Mesenteric fat pad (tissue), 1 donor: ENCODE results near the gene FAM222B. TPM values are rescaled to one million over a fixed set of nuclear protein-coding genes. Genes with fewer than 3 reads are reported as not detected.

Experiments
- DNase-seq: peaks from one replicate; pipeline ENCODE4 v3.0.0-alpha.2; 2020; ENCODE audit warnings: low spot score
- microRNA-seq: library from miRNA; unstranded; fragments of <30 nt; microRNA quantifications from one replicate; pipeline ENCODE4 v1.2.0, GENCODE V29; 2020; ENCODE audit warnings: borderline number of aligned reads
- total RNA-seq: library from RNA; stranded (reverse); fragmentation: NEBNext Ultra II Directional; extraction: Animal tissue kit (Norgen Biotek cat#: 25700); gene quantifications from one replicate; pipeline ENCODE4 v1.2.1, GENCODE V29; 2021
- donor health status: DM: yes; HTN: yes; CAD: no.

FAM222B gene
- total RNA-seq, 1 donor from 2014 or later = 32.0 TPM

- no peak for DNase-seq
Observed at GRCh38 chr17:28714281-28714680, 128.3 kb downstream of the FAM222B start.

GRCh38 chr17:28712705-28713415 is 129.7 kb downstream of the FAM222B start:
- DNase-seq = no peak

GRCh38 chr17:28712032-28712704 is 130.4 kb downstream of the FAM222B start:
- DNase-seq = no peak

GRCh38 chr17:28711723-28712031 is 130.9 kb downstream of the FAM222B start, which contains the start of gene PROCA1:
TSS of gene PROCA1 (minus strand) at chr17:28711888. CDS start at chr17:28711660, 228 bp downstream.
- no peak for DNase-seq

DNA sequence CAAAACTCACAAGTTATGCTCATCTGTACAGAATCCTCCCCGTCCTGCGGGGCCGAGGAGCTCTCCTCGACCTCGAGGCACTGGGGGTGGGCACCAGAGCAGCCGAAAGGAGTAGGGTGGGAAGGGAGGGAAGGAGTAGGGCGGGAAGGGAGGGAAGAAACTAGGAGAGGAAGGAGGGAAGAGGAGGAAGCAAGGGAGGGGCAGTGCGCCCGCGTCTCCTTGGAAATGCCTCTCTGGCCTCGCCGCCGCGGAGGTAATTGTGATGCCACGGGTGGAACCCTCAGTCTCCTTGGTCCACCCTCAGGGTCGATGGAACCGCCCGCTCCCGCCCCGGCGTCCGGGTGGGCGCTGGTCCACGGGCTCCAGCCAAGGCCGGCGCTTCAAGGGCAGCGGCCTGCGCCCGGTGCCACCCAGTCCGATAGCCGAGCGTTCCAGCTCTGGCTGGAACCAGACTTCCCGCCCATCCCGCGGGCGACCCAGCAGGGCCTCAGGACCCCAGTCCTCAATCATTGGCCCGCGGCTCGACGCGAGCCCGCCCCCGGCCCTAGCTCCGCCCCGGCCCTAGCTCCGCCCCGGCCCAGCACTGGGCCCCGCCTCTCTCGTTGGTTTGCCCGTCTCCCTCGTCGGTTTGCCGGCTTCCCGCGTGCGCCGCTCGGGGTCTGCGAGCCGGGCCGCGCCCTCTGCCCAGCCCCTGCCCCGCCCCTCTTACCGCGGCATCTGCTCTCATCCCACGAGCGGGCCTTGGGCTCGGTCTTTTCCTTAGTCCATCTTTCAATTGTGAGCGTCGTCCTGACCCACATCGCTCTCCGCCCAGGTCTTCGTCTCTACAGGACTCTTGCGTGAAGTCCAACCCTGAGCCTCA is 131.5 kb downstream of the FAM222B start:
- DNase-seq = peak; percentile 96

GRCh38 chr17:28707339-28707720 is 135.3 kb downstream of the FAM222B start:
- DNase-seq = no peak

DNA sequence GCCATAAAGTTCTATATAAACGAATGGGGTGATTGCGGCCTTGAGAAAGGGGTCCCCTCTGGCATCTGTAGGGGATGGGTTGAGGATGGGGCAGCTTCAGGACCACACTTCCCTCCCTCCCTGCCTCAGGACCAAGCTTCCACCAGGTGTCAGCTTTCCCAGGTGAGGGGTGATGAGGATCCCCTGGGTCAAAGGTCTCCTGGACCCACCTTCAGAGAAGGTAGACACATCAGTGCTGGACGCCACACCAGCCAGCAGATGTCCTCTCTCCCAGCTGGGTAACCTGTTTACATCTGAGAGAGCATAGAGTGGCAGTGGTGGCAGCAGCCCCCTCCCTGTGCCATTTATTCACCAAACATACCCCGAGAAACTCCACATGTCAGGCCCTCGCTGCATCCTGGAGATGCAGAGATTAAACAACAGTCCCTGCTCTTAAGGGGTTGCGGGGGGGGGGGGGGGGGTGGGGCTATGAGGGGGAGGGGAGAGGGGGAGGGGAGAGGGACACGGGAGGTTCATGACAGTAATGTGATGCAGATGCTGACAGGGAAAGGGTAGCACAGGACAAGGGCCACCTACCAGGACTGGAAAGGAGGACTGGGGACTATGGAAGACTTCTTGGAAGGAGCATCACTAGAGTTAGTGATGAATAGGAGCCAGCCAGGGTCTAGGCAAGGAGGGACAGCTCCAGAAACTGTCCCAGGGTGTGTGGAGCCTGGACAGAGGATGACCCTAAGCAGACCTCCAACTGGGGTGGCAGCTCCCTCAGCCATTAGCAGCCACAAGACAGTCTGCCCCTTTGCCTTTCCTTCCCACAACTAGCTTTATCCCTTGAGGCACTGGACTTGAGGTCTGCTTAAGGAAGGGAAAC is 135.9 kb downstream of the FAM222B start:
- DNase-seq = no peak

Small RNAs within 50 kb of the gene (microRNA-seq; reads per million reads assigned to microRNA genes)
- not detected for gene MIR451B

Other genes starting within 250 kb of the FAM222B start
- 3.1 TPM for gene SPAG5, start 243.8 kb downstream of the FAM222B start, total RNA-seq
- gene RSKR, start 228.6 kb downstream of the FAM222B start, total RNA-seq = 7.6 TPM
- 163 TPM for gene BLTP2, start 197.6 kb downstream of the FAM222B start, total RNA-seq
- gene SDF2, start 180.9 kb downstream of the FAM222B start, total RNA-seq = 41.8 TPM
- 76.6 TPM for gene SUPT6H, start 180.6 kb downstream of the FAM222B start, total RNA-seq
- gene PROCA1, start 130.9 kb downstream of the FAM222B start, total RNA-seq = 1.3 TPM
- gene RAB34, start 124.9 kb downstream of the FAM222B start, total RNA-seq = 43.3 TPM
- gene RPL23A, start 122.8 kb downstream of the FAM222B start, total RNA-seq = 1,078 TPM
- 3.4 TPM for gene TLCD1, start 116.6 kb downstream of the FAM222B start, total RNA-seq
- 2.3 TPM for gene NEK8, start 114.0 kb downstream of the FAM222B start, total RNA-seq
- 17.5 TPM for gene TRAF4, start 98.8 kb downstream of the FAM222B start, total RNA-seq
- 26.3 TPM for gene ERAL1, start 12.2 kb upstream of the FAM222B start, total RNA-seq
- gene FLOT2, start 54.9 kb upstream of the FAM222B start, total RNA-seq = 126 TPM
- 5.5 TPM for gene DHRS13, start 60.3 kb upstream of the FAM222B start, total RNA-seq
- gene PHF12, start 108.7 kb upstream of the FAM222B start, total RNA-seq = 29.3 TPM
- not detected for gene SEZ6, start 163.2 kb upstream of the FAM222B start, total RNA-seq
- gene PIPOX, start 200.4 kb upstream of the FAM222B start, total RNA-seq = 1.3 TPM